K562 (cell line): ENCODE data around the gene SYMPK. TPM values are rescaled to one million over a fixed set of nuclear protein-coding genes. Genes with fewer than 3 reads are reported as not detected.

Experiments
- CHCHD3 ChIP-seq: fragments of 250-450 bp; sonication (Bioruptor Pico); IDR thresholded peaks from 2 replicates; pipeline ENCODE4 v2.1.2; 2022; ENCODE audit warnings: mild to moderate bottlenecking
- ELF1 ChIP-seq: fragments of 200-800 bp; sonication (Bioruptor generic); IDR thresholded peaks from 2 replicates; pipeline ENCODE4 v1.6.1; 2016; ENCODE audit warnings: missing genetic modification characterization, missing compliant biosample characterization
- FOXJ2 ChIP-seq: fragments of 200-800 bp; sonication (Bioruptor generic); IDR thresholded peaks from 2 replicates; pipeline ENCODE4 v1.6.1; 2016; ENCODE audit warnings: missing genetic modification characterization, missing compliant biosample characterization
- HIVEP1 ChIP-seq: fragments of 250-450 bp; sonication (Bioruptor Pico); IDR thresholded peaks from 2 replicates; pipeline ENCODE4 v1.4.0; 2020; ENCODE audit warnings: mild to moderate bottlenecking
- KDM1A ChIP-seq, 2 experiments: fragments of 450-650 bp; IDR thresholded peaks; 2 replicates each; pipeline ENCODE4 v1.6.1; 2016; ENCODE audit warnings: mild to moderate bottlenecking in 2 of 2
- KLF6 ChIP-seq: fragments of 250-450 bp; sonication (Bioruptor Pico); IDR thresholded peaks from 2 replicates; pipeline ENCODE4 v1.4.0; 2020; ENCODE audit warnings: mild to moderate bottlenecking, moderate library complexity, borderline replicate concordance
- POLR2AphosphoS5 ChIP-seq: IDR thresholded peaks from 2 replicates; pipeline ENCODE4 v1.6.1; 2011; ENCODE audit warnings: mild to moderate bottlenecking, low read depth, low read length, moderate library complexity; ENCODE audit not compliant: control insufficient read depth, insufficient read depth
- POLR2H ChIP-seq: IDR thresholded peaks from 2 replicates; pipeline ENCODE4 v1.6.1; 2016; ENCODE audit warnings: missing genetic modification characterization, low read depth, mild to moderate bottlenecking, control low read depth, missing compliant biosample characterization, moderate library complexity
- SIN3A ChIP-seq, 2 experiments: fragments of 150-350 bp in 1 of 2; IDR thresholded peaks; 2 replicates each; pipeline ENCODE4 v1.6.1; 2011 to 2016; ENCODE audit warnings: borderline replicate concordance in 2 of 2, low read depth in 2 of 2, low read length in 2 of 2, mild to moderate bottlenecking in 2 of 2, moderate library complexity in 2 of 2; ENCODE audit not compliant: control insufficient read depth in 1 of 2
- SIN3B ChIP-seq: fragments of 450-650 bp; IDR thresholded peaks from 2 replicates; pipeline ENCODE4 v1.6.1; 2017; ENCODE audit warnings: low read depth, mild to moderate bottlenecking, moderate library complexity
- SRF ChIP-seq, 2 experiments: fragments of 250-450, 450-650 bp in 1 of 2; sonication (Bioruptor Pico) in 1 of 2; sonication (generic) in 1 of 2; formaldehyde crosslinking; IDR thresholded peaks; 2 replicates each; pipeline versions ENCODE4 v1.5.0 to v1.5.1; 2020 to 2022; ENCODE audit warnings: mild to moderate bottlenecking in 1 of 2, missing genetic modification reagents in 1 of 2
- TAF15 ChIP-seq: fragments of 200-400 bp; formaldehyde crosslinking; IDR thresholded peaks from 2 replicates; pipeline ENCODE4 v1.6.1; 2017; ENCODE audit warnings: mild to moderate bottlenecking, low read depth, low read length, moderate library complexity
- polyA plus RNA-seq, 8 experiments: library from polyadenylated mRNA; depleted of rRNA in 4 of 8; stranded (reverse) in 5 of 8; unstranded in 3 of 8; fragments of >200 nt; fragmentation: Nextera tagmentation in 2 of 8; fragmentation: Illumina TruSeq in 1 of 8; extraction: Ambion mirVana in 2 of 8; extraction: Trizol in 1 of 8; gene quantifications; 2 replicates each; pipeline versions ENCODE4 v1.2.1 to v1.2.3, GENCODE V29; 2011 to 2014; ENCODE audit warnings: inconsistent platforms in 1 of 8, missing spikeins in 1 of 8
- total RNA-seq, 7 experiments: library from RNA; depleted of rRNA in 6 of 7; stranded (reverse); fragments of >200 nt in 6 of 7; fragmentation: Illumina TruSeq in 2 of 7; extraction: Trizol in 2 of 7; gene quantifications; 2 replicates each; pipeline versions ENCODE4 v1.2.1 to v1.2.3, GENCODE V29; 2011 to 2021; ENCODE audit warnings: low replicate concordance in 1 of 7
- TF ChIP-seq, protein P1 (sequence below), 2 experiments: IDR thresholded peaks; 2 replicates each; pipeline ENCODE4 v1.6.1; 2011; ENCODE audit warnings: borderline replicate concordance in 1 of 2, control low read depth in 1 of 2, low read depth in 1 of 2, low read length in 1 of 2, mild to moderate bottlenecking in 1 of 2, mixed read lengths in 1 of 2, moderate library complexity in 1 of 2; ENCODE audit not compliant: insufficient read depth in 1 of 2, insufficient read length in 1 of 2, poor library complexity in 1 of 2, severe bottlenecking in 1 of 2; ENCODE audit errors: extremely low read depth in 1 of 2
- TF ChIP-seq, protein P2 (sequence below), 2 experiments: fragments of 200-800 bp in 1 of 2; sonication (Bioruptor generic) in 1 of 2; sonication (generic) in 1 of 2; formaldehyde crosslinking in 1 of 2; IDR thresholded peaks in 1 of 2; conservative IDR thresholded peaks in 1 of 2; 2 replicates each; pipeline versions ENCODE4 v1.5.0 to v1.6.1; 2016 to 2020; ENCODE audit warnings: missing compliant biosample characterization in 1 of 2, missing genetic modification characterization in 1 of 2, missing genetic modification reagents in 1 of 2
- TF ChIP-seq, protein P3 (sequence below): sonication (generic); formaldehyde crosslinking; IDR thresholded peaks from 2 replicates; pipeline ENCODE4 v1.8.0; 2022; ENCODE audit warnings: mild to moderate bottlenecking, missing genetic modification reagents
- TF ChIP-seq, protein P4 (sequence below): sonication (generic); formaldehyde crosslinking; IDR thresholded peaks from 2 replicates; pipeline ENCODE4 v1.8.0; 2022; ENCODE audit warnings: mild to moderate bottlenecking, missing genetic modification reagents, borderline replicate concordance

Gene SYMPK
- total and polyA plus RNA-seq, 9 of the 15 experiments (the other 6 are each of a cell fraction or from before 2014, with no cell fraction given) = 0.73 to 95.5 (median 58.4) TPM

DNA sequence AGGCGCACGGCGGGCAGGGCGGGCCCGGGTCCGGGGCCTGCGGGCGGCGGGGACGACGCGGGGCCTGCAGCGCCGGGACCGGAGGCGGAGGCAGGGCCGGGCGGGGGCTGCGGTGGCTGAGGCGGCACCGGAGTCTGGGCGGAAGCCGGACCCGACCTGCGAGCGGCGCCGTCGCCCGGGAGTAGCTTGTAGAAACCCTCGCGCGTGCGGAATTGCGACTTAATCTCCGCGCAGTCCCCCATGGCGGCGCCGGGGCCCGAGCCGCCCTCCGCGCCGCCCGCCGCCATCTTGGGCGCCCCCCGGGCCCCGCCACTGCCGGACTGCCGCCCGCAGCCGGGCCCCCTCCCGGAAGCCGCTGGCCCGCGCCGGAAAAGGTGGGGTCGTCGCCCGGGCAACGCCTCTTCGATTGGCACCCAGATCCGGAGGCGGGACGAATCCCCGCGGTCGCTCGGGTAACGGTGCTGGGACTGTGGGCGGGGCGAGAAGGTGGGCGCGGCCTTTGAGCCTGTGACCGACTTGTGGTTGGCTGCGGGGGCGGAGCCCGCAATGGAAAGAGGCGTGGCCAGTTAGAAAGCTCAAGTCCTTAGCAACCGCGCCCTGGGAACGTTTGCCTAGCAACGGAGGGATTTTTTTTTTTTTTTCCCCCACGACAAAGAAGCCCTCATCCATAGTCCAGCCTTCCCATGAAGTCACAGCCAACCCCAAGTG lies 70.3 kb downstream of the SYMPK start, which contains the start of gene DMWD (continued):
- TF ChIP-seq, protein P1, sequence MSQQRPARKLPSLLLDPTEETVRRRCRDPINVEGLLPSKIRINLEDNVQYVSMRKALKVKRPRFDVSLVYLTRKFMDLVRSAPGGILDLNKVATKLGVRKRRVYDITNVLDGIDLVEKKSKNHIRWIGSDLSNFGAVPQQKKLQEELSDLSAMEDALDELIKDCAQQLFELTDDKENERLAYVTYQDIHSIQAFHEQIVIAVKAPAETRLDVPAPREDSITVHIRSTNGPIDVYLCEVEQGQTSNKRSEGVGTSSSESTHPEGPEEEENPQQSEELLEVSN (IDR thresholded peaks at IDR 0.05; ENCODE audit: borderline replicate concordance in 1 of 2, extremely low read depth in 1 of 2, insufficient read depth in 1 of 2, insufficient read length in 1 of 2, low read depth in 1 of 2, low read length in 1 of 2, poor library complexity in 1 of 2, severe bottlenecking in 1 of 2) = peak in 1 of 2 experiments; percentile 21
- TF ChIP-seq KLF6 (CRISPR knock-in tag) (no peak), SRF (CRISPR knock-in tag; IDR thresholded peaks at IDR 0.05) (peak in 1 of 2 experiments; percentile 53; a peak in 1 of 4 replicates), TAF15 (no peak), HIVEP1 (CRISPR knock-in tag) (no peak), FOXJ2 (peak; percentile 89), SIN3B (peak; percentile 82), CHCHD3 (CRISPR knock-in tag) (no peak), POLR2H (no peak), ELF1 (tag) (peak; percentile 87), POLR2AphosphoS5 (peak; percentile 40; the same call in 1 of the 2 replicates), SIN3A (IDR thresholded peaks at IDR 0.05; ENCODE audit: borderline replicate concordance in 2 of 2, control insufficient read depth in 1 of 2, low read depth in 2 of 2, low read length in 2 of 2) (peak; percentile 53 to 71; a peak in 2 of 4 replicates), KDM1A (IDR thresholded peaks at IDR 0.05) (no peak)
- TF ChIP-seq, protein P2, sequence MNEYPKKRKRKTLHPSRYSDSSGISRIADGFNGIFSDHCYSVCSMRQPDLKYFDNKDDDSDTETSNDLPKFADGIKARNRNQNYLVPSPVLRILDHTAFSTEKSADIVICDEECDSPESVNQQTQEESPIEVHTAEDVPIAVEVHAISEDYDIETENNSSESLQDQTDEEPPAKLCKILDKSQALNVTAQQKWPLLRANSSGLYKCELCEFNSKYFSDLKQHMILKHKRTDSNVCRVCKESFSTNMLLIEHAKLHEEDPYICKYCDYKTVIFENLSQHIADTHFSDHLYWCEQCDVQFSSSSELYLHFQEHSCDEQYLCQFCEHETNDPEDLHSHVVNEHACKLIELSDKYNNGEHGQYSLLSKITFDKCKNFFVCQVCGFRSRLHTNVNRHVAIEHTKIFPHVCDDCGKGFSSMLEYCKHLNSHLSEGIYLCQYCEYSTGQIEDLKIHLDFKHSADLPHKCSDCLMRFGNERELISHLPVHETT (CRISPR knock-in tag; conservative IDR thresholded peaks at IDR 0.05 in 1 of 2, IDR thresholded peaks at IDR 0.05 in 1 of 2) = peak in 1 of 2 experiments; percentile 85; a peak in 1 of 4 replicates
- TF ChIP-seq, protein P3, sequence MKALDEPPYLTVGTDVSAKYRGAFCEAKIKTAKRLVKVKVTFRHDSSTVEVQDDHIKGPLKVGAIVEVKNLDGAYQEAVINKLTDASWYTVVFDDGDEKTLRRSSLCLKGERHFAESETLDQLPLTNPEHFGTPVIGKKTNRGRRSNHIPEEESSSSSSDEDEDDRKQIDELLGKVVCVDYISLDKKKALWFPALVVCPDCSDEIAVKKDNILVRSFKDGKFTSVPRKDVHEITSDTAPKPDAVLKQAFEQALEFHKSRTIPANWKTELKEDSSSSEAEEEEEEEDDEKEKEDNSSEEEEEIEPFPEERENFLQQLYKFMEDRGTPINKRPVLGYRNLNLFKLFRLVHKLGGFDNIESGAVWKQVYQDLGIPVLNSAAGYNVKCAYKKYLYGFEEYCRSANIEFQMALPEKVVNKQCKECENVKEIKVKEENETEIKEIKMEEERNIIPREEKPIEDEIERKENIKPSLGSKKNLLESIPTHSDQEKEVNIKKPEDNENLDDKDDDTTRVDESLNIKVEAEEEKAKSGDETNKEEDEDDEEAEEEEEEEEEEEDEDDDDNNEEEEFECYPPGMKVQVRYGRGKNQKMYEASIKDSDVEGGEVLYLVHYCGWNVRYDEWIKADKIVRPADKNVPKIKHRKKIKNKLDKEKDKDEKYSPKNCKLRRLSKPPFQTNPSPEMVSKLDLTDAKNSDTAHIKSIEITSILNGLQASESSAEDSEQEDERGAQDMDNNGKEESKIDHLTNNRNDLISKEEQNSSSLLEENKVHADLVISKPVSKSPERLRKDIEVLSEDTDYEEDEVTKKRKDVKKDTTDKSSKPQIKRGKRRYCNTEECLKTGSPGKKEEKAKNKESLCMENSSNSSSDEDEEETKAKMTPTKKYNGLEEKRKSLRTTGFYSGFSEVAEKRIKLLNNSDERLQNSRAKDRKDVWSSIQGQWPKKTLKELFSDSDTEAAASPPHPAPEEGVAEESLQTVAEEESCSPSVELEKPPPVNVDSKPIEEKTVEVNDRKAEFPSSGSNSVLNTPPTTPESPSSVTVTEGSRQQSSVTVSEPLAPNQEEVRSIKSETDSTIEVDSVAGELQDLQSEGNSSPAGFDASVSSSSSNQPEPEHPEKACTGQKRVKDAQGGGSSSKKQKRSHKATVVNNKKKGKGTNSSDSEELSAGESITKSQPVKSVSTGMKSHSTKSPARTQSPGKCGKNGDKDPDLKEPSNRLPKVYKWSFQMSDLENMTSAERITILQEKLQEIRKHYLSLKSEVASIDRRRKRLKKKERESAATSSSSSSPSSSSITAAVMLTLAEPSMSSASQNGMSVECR = no peak
- TF ChIP-seq, protein P4, sequence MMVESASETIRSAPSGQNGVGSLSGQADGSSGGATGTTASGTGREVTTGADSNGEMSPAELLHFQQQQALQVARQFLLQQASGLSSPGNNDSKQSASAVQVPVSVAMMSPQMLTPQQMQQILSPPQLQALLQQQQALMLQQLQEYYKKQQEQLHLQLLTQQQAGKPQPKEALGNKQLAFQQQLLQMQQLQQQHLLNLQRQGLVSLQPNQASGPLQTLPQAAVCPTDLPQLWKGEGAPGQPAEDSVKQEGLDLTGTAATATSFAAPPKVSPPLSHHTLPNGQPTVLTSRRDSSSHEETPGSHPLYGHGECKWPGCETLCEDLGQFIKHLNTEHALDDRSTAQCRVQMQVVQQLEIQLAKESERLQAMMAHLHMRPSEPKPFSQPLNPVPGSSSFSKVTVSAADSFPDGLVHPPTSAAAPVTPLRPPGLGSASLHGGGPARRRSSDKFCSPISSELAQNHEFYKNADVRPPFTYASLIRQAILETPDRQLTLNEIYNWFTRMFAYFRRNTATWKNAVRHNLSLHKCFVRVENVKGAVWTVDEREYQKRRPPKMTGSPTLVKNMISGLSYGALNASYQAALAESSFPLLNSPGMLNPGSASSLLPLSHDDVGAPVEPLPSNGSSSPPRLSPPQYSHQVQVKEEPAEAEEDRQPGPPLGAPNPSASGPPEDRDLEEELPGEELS (CRISPR knock-in tag) = no peak
